ENCODE measurements around the gene ASB15. TPM values are rescaled to one million over a fixed set of nuclear protein-coding genes. Genes with fewer than 3 reads are reported as not detected.

ASB15 gene
- total and polyA plus RNA-seq, 2 of the 13 experiments (the other 11 are each of a cell fraction or from before 2014, with no cell fraction given), result not detected

DNA sequence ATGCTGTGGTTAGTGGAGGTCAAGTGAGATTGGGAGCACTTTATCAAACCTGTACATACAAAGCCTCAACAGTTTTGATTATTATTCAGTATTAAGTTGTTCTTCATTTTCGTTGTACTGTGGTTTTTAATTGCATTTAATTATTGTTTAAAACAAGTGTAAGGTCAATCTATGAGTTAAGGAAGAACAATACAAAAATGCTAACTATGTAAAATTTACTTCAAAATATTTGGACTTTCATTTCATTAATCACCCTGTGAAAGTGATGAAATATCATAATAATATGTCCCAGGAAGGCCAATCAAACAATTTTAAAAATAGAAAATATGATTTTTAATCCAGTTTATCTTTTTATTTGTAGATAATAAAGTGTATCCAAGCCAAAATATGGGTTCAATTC lies 30.4 kb upstream of the ASB15 start:
- intact Hi-C loops (cut with micrococcal nuclease; ENCODE audit: unreplicated experiment), result no loop called here
- ATAC-seq, result no peak
- Histone ChIP-seq H2AFZ (ENCODE audit: low read length) (no peak overlapping the region), H3K4me1 (ENCODE audit: insufficient read depth, low read length) (no peaks in the 10 kb centered on the region), H3K4me3 (replicated peaks in 1 of 3; ENCODE audit: insufficient read depth in 1 of 3, low read depth in 2 of 3, low read length in 3 of 3) (no peak overlapping the region), H4K20me1 (ENCODE audit: insufficient read depth, low read length) (no peaks in the 10 kb centered on the region), H3K36me3 (replicated peaks in 1 of 2; ENCODE audit: control insufficient read depth in 1 of 2, insufficient read depth in 2 of 2, low read length in 2 of 2) (no peaks in the 10 kb centered on the region), H3K27me3 (ENCODE audit: control insufficient read depth in 1 of 2, insufficient read depth in 2 of 2, low read length in 2 of 2) (no peaks in the 10 kb centered on the region), H3K4me2 (ENCODE audit: low read depth, low read length) (no peak overlapping the region), H3K9ac (ENCODE audit: insufficient read depth, low read depth, low read length) (no peak overlapping the region), H3K9me3 (ENCODE audit: low read length) (no peaks in the 10 kb centered on the region), H3K79me2 (ENCODE audit: insufficient read depth, low read length) (no peaks in the 10 kb centered on the region), H3K27ac (ENCODE audit: extremely low read length, insufficient read depth, low read length) (no peak overlapping the region)
- peak; percentile 31; the same call in 1 of the 2 replicates for TF ChIP-seq MAFF (IDR thresholded peaks at IDR 0.05; ENCODE audit: low read depth, low read length)
- no peak for TF ChIP-seq KDM1A (CRISPR knock-in tag; IDR thresholded peaks at IDR 0.05)
- TF ChIP-seq MAFK (conservative IDR thresholded peaks at IDR 0.05 in 1 of 2, IDR thresholded peaks at IDR 0.05 in 1 of 2; ENCODE audit: low read length in 2 of 2), result peak in 1 of 2 experiments; percentile 37; a peak in 1 of 4 replicates
- no peak for FAIRE-seq
- in situ Hi-C loops (cut with HindIII; ENCODE audit: extremely low pct_ligation_motif_present, low pct_unique_long_range_greater_than_20kb), result no loop called here
- CTCF ChIA-PET (ENCODE audit: low intra/inter-chr PET ratio, low total read pairs), result no interaction called here
- no peak for DNase-seq (ENCODE audit: low spot score)
- POLR2A ChIA-PET, result no interaction called here
- no TSS peak for BruUV-seq (replicated peaks)
- WGBS (ENCODE audit: low lambda C conversion rate), result 0% methylated on average over 1 of the region's 1 CpG

DNA sequence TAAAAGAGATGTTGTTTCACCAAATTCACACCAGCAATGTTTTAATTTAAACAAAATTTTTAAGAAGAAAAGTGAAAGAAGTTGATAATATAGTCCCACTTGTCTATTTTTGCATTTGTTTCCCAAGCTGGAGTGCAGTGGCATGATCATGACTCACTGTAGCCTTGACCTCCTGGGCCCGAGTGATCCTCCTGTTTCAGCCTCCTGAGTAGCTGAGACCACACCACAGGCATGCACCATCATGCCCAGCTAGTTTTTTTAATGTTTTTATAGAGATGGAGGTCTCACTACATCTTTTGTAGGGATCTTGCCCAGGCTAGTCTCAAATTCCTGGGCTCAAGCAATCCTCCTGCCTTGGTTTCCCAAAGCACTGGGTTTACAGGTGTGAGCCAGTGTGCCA lies 29.9 kb upstream of the ASB15 start:
- no peak for ATAC-seq
- ChIA-PET POLR2A (no interaction called here), CTCF (ENCODE audit: low intra/inter-chr PET ratio, low total read pairs) (no interaction called here)
- Histone ChIP-seq H4K20me1 (ENCODE audit: insufficient read depth, low read length) (no peaks in the 10 kb centered on the region), H3K27me3 (ENCODE audit: control insufficient read depth in 1 of 2, insufficient read depth in 2 of 2, low read length in 2 of 2) (no peaks in the 10 kb centered on the region), H3K4me2 (ENCODE audit: low read depth, low read length) (no peak overlapping the region), H2AFZ (ENCODE audit: low read length) (no peak overlapping the region), H3K9me3 (ENCODE audit: low read length) (no peaks in the 10 kb centered on the region), H3K4me1 (ENCODE audit: insufficient read depth, low read length) (no peaks in the 10 kb centered on the region), H3K27ac (ENCODE audit: extremely low read length, insufficient read depth, low read length) (no peak overlapping the region), H3K36me3 (replicated peaks in 1 of 2; ENCODE audit: control insufficient read depth in 1 of 2, insufficient read depth in 2 of 2, low read length in 2 of 2) (no peaks in the 10 kb centered on the region), H3K79me2 (ENCODE audit: insufficient read depth, low read length) (no peaks in the 10 kb centered on the region), H3K9ac (ENCODE audit: insufficient read depth, low read depth, low read length) (no peak overlapping the region), H3K4me3 (replicated peaks in 1 of 3; ENCODE audit: insufficient read depth in 1 of 3, low read depth in 2 of 3, low read length in 3 of 3) (no peak overlapping the region)
- intact Hi-C loops (cut with micrococcal nuclease; ENCODE audit: unreplicated experiment), result no loop called here
- in situ Hi-C loops (cut with HindIII; ENCODE audit: extremely low pct_ligation_motif_present, low pct_unique_long_range_greater_than_20kb), result no loop called here
- FAIRE-seq, result no peak
- WGBS (ENCODE audit: low lambda C conversion rate), result 0% methylated on average over 1 of the region's 1 CpG
- TF ChIP-seq ZNF10 (CRISPR knock-in tag; IDR thresholded peaks at IDR 0.05; ENCODE audit: borderline replicate concordance, low read depth) (no peak), ZSCAN22 (CRISPR knock-in tag; IDR thresholded peaks at IDR 0.05) (no peak), FOSL2 (CRISPR knock-in tag; IDR thresholded peaks at IDR 0.05) (peak; percentile 62), KLF13 (CRISPR knock-in tag; IDR thresholded peaks at IDR 0.05) (no peak)
- TF ChIP-seq, protein P1, sequence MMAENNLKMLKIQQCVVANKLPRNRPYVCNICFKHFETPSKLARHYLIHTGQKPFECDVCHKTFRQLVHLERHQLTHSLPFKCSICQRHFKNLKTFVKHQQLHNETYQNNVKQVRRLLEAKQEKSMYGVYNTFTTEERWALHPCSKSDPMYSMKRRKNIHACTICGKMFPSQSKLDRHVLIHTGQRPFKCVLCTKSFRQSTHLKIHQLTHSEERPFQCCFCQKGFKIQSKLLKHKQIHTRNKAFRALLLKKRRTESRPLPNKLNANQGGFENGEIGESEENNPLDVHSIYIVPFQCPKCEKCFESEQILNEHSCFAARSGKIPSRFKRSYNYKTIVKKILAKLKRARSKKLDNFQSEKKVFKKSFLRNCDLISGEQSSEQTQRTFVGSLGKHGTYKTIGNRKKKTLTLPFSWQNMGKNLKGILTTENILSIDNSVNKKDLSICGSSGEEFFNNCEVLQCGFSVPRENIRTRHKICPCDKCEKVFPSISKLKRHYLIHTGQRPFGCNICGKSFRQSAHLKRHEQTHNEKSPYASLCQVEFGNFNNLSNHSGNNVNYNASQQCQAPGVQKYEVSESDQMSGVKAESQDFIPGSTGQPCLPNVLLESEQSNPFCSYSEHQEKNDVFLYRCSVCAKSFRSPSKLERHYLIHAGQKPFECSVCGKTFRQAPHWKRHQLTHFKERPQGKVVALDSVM (CRISPR knock-in tag; IDR thresholded peaks at IDR 0.05), result peak; percentile 88
- no peak for DNase-seq (ENCODE audit: low spot score)
- BruUV-seq (replicated peaks), result no TSS peak
